Liver (tissue), 9 donors: ENCODE data around the gene MLXIP. TPM values are rescaled to one million over a fixed set of nuclear protein-coding genes. Genes with fewer than 3 reads are reported as not detected.
"Not testable (repeated sequence)": the region's sequence is repeated elsewhere in the genome, so short reads cannot be mapped to it uniquely, and the experiment has no call there.

ENCODE experiments used
- DNase-seq: peaks from one replicate; pipeline ENCODE4 v3.0.0-alpha.2; 2017; ENCODE audit warnings: low spot score
- H3K27ac ChIP-seq, 2 donors: one replicate each; pipeline ENCODE4 v1.7.0; 2013; ENCODE audit warnings: inconsistent platforms in 2 of 2, low read length in 2 of 2, control low read depth in 1 of 2, low read depth in 1 of 2, mild to moderate bottlenecking in 1 of 2
- H3K27me3 ChIP-seq, 4 donors: one replicate each; pipeline versions ENCODE4 v1.6.1 to v1.7.0; 2013; ENCODE audit warnings: low read length in 3 of 4, inconsistent platforms in 1 of 4, mild to moderate bottlenecking in 1 of 4, moderate library complexity in 1 of 4; ENCODE audit not compliant: control insufficient read depth in 4 of 4, insufficient read depth in 4 of 4
- H3K36me3 ChIP-seq, 4 donors: one replicate each; pipeline versions ENCODE4 v1.6.1 to v1.7.0; 2013; ENCODE audit warnings: low read length in 3 of 4, mild to moderate bottlenecking in 3 of 4, low read depth in 1 of 4, moderate library complexity in 1 of 4; ENCODE audit not compliant: control insufficient read depth in 4 of 4, insufficient read depth in 3 of 4
- H3K4me1 ChIP-seq, 4 donors: one replicate each; pipeline versions ENCODE4 v1.6.1 to v1.7.0; 2013; ENCODE audit warnings: low read length in 3 of 4, mild to moderate bottlenecking in 3 of 4, moderate library complexity in 1 of 4; ENCODE audit not compliant: control insufficient read depth in 4 of 4, insufficient read depth in 4 of 4
- H3K4me3 ChIP-seq, 3 donors: one replicate each; pipeline versions ENCODE4 v1.6.1 to v1.7.0; 2013; ENCODE audit warnings: low read length in 3 of 3, control low read depth in 1 of 3, low read depth in 1 of 3, mild to moderate bottlenecking in 1 of 3
- H3K9ac ChIP-seq, 2 donors: one replicate each; pipeline ENCODE4 v1.7.0; 2013; ENCODE audit warnings: low read length in 2 of 2, mild to moderate bottlenecking in 2 of 2, moderate library complexity in 2 of 2, control low read depth in 1 of 2, low read depth in 1 of 2
- H3K9me3 ChIP-seq, 4 donors: one replicate each; pipeline versions ENCODE4 v1.6.1 to v1.7.0; 2013; ENCODE audit warnings: low read length in 3 of 4; ENCODE audit not compliant: control insufficient read depth in 4 of 4
- EGR1 ChIP-seq, 2 donors: IDR thresholded peaks; 2 replicates each; pipeline ENCODE4 v1.6.1; 2016 to 2018; ENCODE audit warnings: antibody characterized with exemption in 2 of 2, low read depth in 2 of 2
- FOXA2 ChIP-seq: IDR thresholded peaks from 2 replicates; pipeline ENCODE4 v1.6.1; 2016; ENCODE audit warnings: antibody characterized with exemption
- GABPA ChIP-seq, 2 donors: IDR thresholded peaks in 1 of 2; conservative IDR thresholded peaks in 1 of 2; 2 replicates each; pipeline ENCODE4 v1.6.1; 2016; ENCODE audit warnings: antibody characterized with exemption in 2 of 2, mild to moderate bottlenecking in 1 of 2, moderate library complexity in 1 of 2
- HNF4A ChIP-seq, 2 donors: conservative IDR thresholded peaks; 2 replicates each; pipeline ENCODE4 v1.6.1; 2016; ENCODE audit warnings: antibody characterized with exemption in 2 of 2, mild to moderate bottlenecking in 2 of 2
- RAD21 ChIP-seq, 2 donors: IDR thresholded peaks; 2 replicates each; pipeline ENCODE4 v1.6.1; 2016; ENCODE audit warnings: antibody characterized with exemption in 2 of 2, mild to moderate bottlenecking in 2 of 2
- RXRA ChIP-seq, 2 donors: IDR thresholded peaks; 2 replicates each; pipeline ENCODE4 v1.6.1; 2017 to 2018; ENCODE audit warnings: antibody characterized with exemption in 2 of 2, mild to moderate bottlenecking in 1 of 2
- SP1 ChIP-seq: IDR thresholded peaks from 2 replicates; pipeline ENCODE4 v1.6.1; 2018; ENCODE audit warnings: antibody characterized with exemption, mild to moderate bottlenecking
- TAF1 ChIP-seq: conservative IDR thresholded peaks from 2 replicates; pipeline ENCODE4 v1.6.1; 2016; ENCODE audit warnings: antibody characterized with exemption, mild to moderate bottlenecking
- WGBS: extraction: QIAGEN DNeasy Blood & Tissue Kit; methylation state at CpG from one replicate; pipeline ENCODE4 v1.1.7; 2013; 5-methylcytosine and 5-hydroxymethylcytosine counted together
- polyA plus RNA-seq, 2 donors: library from polyadenylated mRNA; stranded (reverse) in 1 of 2; unstranded in 1 of 2; fragments of 200-250 nt in 1 of 2; fragments of >200 nt in 1 of 2; fragmentation: Nextera tagmentation in 1 of 2; extraction: Ambion mirVana in 1 of 2; gene quantifications; one replicate each; pipeline versions ENCODE4 v1.2.1 to v1.2.3, GENCODE V29; 2013 to 2015
- total RNA-seq, 2 donors: library from RNA; depleted of rRNA; stranded (reverse); fragments of >200 nt; gene quantifications; one replicate each; pipeline ENCODE4 v1.2.3, GENCODE V29; 2014
- TF ChIP-seq, protein P1 (sequence below): IDR thresholded peaks from 2 replicates; pipeline ENCODE4 v1.6.1; 2016; ENCODE audit warnings: antibody characterized with exemption
- TF ChIP-seq, protein P2 (sequence below): fragments of 150-350 bp; IDR thresholded peaks from 2 replicates; pipeline ENCODE4 v1.5.1; 2017; ENCODE audit warnings: improper control_type of control experiment, low read depth, low read length; ENCODE audit not compliant: missing input control
- TF ChIP-seq, protein P3 (sequence below): IDR thresholded peaks from 2 replicates; pipeline ENCODE4 v1.6.1; 2016; ENCODE audit warnings: antibody characterized with exemption
- TF ChIP-seq, protein P4 (sequence below): IDR thresholded peaks from 2 replicates; pipeline ENCODE4 v1.6.1; 2016; ENCODE audit warnings: antibody characterized with exemption, mild to moderate bottlenecking
- TF ChIP-seq, protein P5 (sequence below): IDR thresholded peaks from 2 replicates; pipeline ENCODE4 v1.6.1; 2016; ENCODE audit warnings: antibody characterized with exemption
- donor health status: healthy.
- donor health status: healthy.
- donor health status: healthy.
- donor health status: healthy.
- donor health status: healthy.

The MLXIP gene
- total and polyA plus RNA-seq, 4 donors = 10.6 to 19.5 (median 11.0) TPM

DNA sequence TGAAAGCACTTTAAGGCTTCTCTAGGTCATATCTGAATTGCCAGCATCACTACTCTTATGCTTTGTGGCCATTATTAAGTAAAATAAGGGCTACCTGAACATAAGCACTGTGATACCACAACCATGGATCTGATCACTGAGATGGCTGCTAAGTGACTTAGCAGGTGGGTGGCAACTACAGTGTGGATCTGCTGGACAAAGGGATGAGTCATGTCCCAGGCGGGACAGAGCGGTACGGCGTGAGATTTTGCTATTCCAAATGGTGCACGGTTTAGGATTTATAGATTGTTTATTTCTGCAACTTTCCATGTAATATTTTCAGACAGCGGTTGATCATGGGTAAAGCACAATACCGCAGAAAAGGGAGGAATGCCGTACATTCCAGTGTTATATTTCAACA is 39.4 kb downstream of the MLXIP start:
- H3K4me1 ChIP-seq = peaks cover 18 to 44% (median 26%) of the 10 kb centered on the region in 4 donors
- no peak for DNase-seq
- H3K36me3 ChIP-seq = no peaks in the 10 kb centered on the region
- H3K27ac ChIP-seq = peak overlapping the region; percentile 89 to 91
- no peaks in the 10 kb centered on the region for H3K27me3 ChIP-seq
- no peak overlapping the region for H3K9ac ChIP-seq
- no peak overlapping the region for H3K4me3 ChIP-seq
- WGBS = 92% methylated on average over 8 of the region's 8 CpGs
- no peaks in the 10 kb centered on the region for H3K9me3 ChIP-seq
- TF ChIP-seq HNF4A (conservative IDR thresholded peaks at IDR 0.05) (no peak), RXRA (IDR thresholded peaks at IDR 0.05) (no peak), TAF1 (no peak), SP1 (no peak), EGR1 (IDR thresholded peaks at IDR 0.05; ENCODE audit: low read depth in 2 of 2) (no peak), GABPA (IDR thresholded peaks at IDR 0.05 in 1 of 2, conservative IDR thresholded peaks at IDR 0.05 in 1 of 2) (no peak)
- TF ChIP-seq, protein P1, sequence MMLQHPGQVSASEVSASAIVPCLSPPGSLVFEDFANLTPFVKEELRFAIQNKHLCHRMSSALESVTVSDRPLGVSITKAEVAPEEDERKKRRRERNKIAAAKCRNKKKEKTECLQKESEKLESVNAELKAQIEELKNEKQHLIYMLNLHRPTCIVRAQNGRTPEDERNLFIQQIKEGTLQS = no peak
- TF ChIP-seq, protein P2, sequence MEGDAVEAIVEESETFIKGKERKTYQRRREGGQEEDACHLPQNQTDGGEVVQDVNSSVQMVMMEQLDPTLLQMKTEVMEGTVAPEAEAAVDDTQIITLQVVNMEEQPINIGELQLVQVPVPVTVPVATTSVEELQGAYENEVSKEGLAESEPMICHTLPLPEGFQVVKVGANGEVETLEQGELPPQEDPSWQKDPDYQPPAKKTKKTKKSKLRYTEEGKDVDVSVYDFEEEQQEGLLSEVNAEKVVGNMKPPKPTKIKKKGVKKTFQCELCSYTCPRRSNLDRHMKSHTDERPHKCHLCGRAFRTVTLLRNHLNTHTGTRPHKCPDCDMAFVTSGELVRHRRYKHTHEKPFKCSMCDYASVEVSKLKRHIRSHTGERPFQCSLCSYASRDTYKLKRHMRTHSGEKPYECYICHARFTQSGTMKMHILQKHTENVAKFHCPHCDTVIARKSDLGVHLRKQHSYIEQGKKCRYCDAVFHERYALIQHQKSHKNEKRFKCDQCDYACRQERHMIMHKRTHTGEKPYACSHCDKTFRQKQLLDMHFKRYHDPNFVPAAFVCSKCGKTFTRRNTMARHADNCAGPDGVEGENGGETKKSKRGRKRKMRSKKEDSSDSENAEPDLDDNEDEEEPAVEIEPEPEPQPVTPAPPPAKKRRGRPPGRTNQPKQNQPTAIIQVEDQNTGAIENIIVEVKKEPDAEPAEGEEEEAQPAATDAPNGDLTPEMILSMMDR = no peak
- TF ChIP-seq, protein P3, sequence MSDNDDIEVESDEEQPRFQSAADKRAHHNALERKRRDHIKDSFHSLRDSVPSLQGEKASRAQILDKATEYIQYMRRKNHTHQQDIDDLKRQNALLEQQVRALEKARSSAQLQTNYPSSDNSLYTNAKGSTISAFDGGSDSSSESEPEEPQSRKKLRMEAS = no peak
- TF ChIP-seq, protein P4, sequence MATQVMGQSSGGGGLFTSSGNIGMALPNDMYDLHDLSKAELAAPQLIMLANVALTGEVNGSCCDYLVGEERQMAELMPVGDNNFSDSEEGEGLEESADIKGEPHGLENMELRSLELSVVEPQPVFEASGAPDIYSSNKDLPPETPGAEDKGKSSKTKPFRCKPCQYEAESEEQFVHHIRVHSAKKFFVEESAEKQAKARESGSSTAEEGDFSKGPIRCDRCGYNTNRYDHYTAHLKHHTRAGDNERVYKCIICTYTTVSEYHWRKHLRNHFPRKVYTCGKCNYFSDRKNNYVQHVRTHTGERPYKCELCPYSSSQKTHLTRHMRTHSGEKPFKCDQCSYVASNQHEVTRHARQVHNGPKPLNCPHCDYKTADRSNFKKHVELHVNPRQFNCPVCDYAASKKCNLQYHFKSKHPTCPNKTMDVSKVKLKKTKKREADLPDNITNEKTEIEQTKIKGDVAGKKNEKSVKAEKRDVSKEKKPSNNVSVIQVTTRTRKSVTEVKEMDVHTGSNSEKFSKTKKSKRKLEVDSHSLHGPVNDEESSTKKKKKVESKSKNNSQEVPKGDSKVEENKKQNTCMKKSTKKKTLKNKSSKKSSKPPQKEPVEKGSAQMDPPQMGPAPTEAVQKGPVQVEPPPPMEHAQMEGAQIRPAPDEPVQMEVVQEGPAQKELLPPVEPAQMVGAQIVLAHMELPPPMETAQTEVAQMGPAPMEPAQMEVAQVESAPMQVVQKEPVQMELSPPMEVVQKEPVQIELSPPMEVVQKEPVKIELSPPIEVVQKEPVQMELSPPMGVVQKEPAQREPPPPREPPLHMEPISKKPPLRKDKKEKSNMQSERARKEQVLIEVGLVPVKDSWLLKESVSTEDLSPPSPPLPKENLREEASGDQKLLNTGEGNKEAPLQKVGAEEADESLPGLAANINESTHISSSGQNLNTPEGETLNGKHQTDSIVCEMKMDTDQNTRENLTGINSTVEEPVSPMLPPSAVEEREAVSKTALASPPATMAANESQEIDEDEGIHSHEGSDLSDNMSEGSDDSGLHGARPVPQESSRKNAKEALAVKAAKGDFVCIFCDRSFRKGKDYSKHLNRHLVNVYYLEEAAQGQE = no peak

DNA sequence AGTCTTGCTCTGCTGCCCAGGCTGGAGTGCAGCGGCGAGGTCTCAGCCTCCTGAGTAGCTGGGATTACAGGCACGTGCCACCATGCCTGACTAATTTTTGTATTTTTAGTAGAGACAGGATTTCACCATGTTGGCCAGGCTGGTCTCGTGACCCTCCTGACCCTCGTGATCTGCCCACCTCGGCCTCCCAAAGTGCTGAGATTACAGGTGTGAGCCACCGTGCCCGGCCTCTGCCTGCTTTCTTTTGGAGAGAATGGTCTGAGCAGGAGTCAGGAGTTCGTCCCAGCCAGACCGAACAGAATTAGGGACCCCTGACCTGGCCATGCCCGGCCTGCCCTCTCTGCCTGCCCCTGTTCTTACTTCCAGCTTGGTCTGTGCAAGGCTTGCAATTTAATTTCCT is 42.8 kb downstream of the MLXIP start:
- 79% methylated on average over 11 of the region's 11 CpGs for whole genome bisulfite sequencing
- not testable (repeated sequence) for H3K4me3 ChIP-seq, H3K27ac ChIP-seq, H3K9ac ChIP-seq, DNase-seq, H3K27me3 ChIP-seq, H3K9me3 ChIP-seq, H3K36me3 ChIP-seq
- H3K4me1 ChIP-seq = peaks cover 18 to 51% (median 39%) of the 10 kb centered on the region in 4 donors

DNA sequence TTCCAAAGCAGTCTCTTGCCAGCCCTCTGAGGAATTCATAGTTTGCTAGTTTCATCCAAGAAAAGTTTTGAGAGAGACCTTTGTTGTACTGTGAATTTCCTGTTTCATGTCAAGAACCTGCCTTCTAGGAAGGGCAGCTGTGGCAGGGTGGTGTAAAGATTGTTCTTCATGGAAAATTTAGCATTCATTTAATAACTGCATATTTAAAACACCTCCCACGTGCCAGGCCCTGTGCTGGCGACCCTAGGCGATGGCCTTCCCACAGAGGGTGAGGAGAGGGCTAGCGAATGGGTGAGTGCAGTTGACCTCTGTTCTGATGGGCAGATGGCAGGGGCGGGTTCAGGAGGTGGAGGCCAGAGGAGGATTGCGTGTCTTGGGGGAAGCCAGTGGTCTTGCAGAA is 43.2 kb downstream of the MLXIP start:
- Histone ChIP-seq H3K27ac (no peak overlapping the region), H3K9ac (no peak overlapping the region), H3K4me1 (peaks cover 14 to 50% (median 40%) of the 10 kb centered on the region in 4 donors), H3K9me3 (no peaks in the 10 kb centered on the region), H3K4me3 (no peak overlapping the region), H3K27me3 (no peaks in the 10 kb centered on the region), H3K36me3 (no peaks in the 10 kb centered on the region)
- no peak for DNase-seq
- WGBS = 84% methylated on average over 6 of the region's 6 CpGs
- TF ChIP-seq RAD21 (IDR thresholded peaks at IDR 0.05) (no peak), SP1 (no peak), FOXA2 (no peak), EGR1 (IDR thresholded peaks at IDR 0.05; ENCODE audit: low read depth in 2 of 2) (no peak)
- TF ChIP-seq, protein P4 = no peak
- TF ChIP-seq, protein P5, sequence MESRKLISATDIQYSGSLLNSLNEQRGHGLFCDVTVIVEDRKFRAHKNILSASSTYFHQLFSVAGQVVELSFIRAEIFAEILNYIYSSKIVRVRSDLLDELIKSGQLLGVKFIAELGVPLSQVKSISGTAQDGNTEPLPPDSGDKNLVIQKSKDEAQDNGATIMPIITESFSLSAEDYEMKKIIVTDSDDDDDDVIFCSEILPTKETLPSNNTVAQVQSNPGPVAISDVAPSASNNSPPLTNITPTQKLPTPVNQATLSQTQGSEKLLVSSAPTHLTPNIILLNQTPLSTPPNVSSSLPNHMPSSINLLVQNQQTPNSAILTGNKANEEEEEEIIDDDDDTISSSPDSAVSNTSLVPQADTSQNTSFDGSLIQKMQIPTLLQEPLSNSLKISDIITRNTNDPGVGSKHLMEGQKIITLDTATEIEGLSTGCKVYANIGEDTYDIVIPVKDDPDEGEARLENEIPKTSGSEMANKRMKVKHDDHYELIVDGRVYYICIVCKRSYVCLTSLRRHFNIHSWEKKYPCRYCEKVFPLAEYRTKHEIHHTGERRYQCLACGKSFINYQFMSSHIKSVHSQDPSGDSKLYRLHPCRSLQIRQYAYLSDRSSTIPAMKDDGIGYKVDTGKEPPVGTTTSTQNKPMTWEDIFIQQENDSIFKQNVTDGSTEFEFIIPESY = no peak
